H1 (cell line): ENCODE data around the gene NEDD8. TPM values are rescaled to one million over a fixed set of nuclear protein-coding genes. Genes with fewer than 3 reads are reported as not detected.

Experiments
- CTCF ChIA-PET: fragments of 300-600 bp; sonication (Branson Sonifier 250); formaldehyde crosslinking; loops from one replicate; lab custom pipeline; 2021; ENCODE audit not compliant: partially characterized antibody; lab: Charles Lee
- POLR2A ChIA-PET: fragments of 300-600 bp; sonication (Branson Sonifier 250); formaldehyde crosslinking; loops from one replicate; lab custom pipeline; 2021; ENCODE audit warnings: inconsistent platforms; ENCODE audit not compliant: partially characterized antibody; lab: Charles Lee
- DNase-seq, 2 experiments: peaks; one replicate each; pipeline versions ENCODE4 v3.0.0 to v3.0.0-alpha.2; 2010 to 2022; ENCODE audit warnings: low spot score in 2 of 2, low read depth in 1 of 2, mixed read lengths in 1 of 2
- FAIRE-seq: peaks from 2 replicates; lab custom pipeline; 2011; peaks lifted over from hg19 to GRCh38; lab: Jason Lieb, UNC
- H2AFZ ChIP-seq: 2 replicates; pipeline ENCODE4 v1.8.1; 2012; ENCODE audit warnings: low read length, inconsistent platforms
- H2AK5ac ChIP-seq: 2 replicates; pipeline ENCODE4 v1.6.1; 2013; ENCODE audit warnings: low read depth, low read length
- H2BK120ac ChIP-seq: replicated peaks from 2 replicates; pipeline ENCODE3; 2013; ENCODE audit warnings: low read depth, low read length, inconsistent platforms
- H2BK12ac ChIP-seq: 2 replicates; pipeline ENCODE4 v1.6.1; 2013; ENCODE audit warnings: low read depth, low read length
- H2BK15ac ChIP-seq: 2 replicates; pipeline ENCODE4 v1.6.1; 2013; ENCODE audit warnings: low read length
- H2BK20ac ChIP-seq: 2 replicates; pipeline ENCODE4 v1.6.1; 2013; ENCODE audit warnings: low read length
- H2BK5ac ChIP-seq: 2 replicates; pipeline ENCODE4 v1.6.1; 2013; ENCODE audit warnings: low read depth, low read length
- H3K14ac ChIP-seq: 2 replicates; pipeline ENCODE4 v1.6.1; 2013; ENCODE audit warnings: inconsistent platforms; ENCODE audit not compliant: insufficient read length
- H3K18ac ChIP-seq: 2 replicates; pipeline ENCODE4 v1.6.1; 2013; ENCODE audit warnings: low read length; ENCODE audit errors: extremely low read depth
- H3K23ac ChIP-seq: 2 replicates; pipeline ENCODE4 v1.6.1; 2013; ENCODE audit warnings: inconsistent platforms; ENCODE audit not compliant: insufficient read length
- H3K23me2 ChIP-seq: 2 replicates; pipeline ENCODE4 v1.6.1; 2013; ENCODE audit warnings: low read depth, low read length
- H3K27ac ChIP-seq: 2 replicates; pipeline ENCODE4 v1.6.1; 2011; ENCODE audit warnings: low read depth, low read length, inconsistent platforms
- H3K27me3 ChIP-seq, 4 experiments: replicated peaks in 1 of 4; 1 replicate in 1 of 4; 2 replicates in 3 of 4; pipeline versions ENCODE4 v1.6.1 to v1.8.1; 2011 to 2013; ENCODE audit warnings: low read length in 3 of 4, mild to moderate bottlenecking in 3 of 4, inconsistent platforms in 2 of 4, mixed read lengths in 2 of 4, moderate library complexity in 1 of 4; ENCODE audit not compliant: control insufficient read depth in 3 of 4, insufficient read depth in 3 of 4; ENCODE audit errors: extremely low read depth in 1 of 4
- H3K36me3 ChIP-seq, 4 experiments: 2 replicates each; pipeline versions ENCODE4 v1.6.1 to v1.8.1; 2011 to 2013; ENCODE audit warnings: mild to moderate bottlenecking in 4 of 4, low read length in 3 of 4, moderate library complexity in 2 of 4, control low read depth in 1 of 4, inconsistent platforms in 1 of 4; ENCODE audit not compliant: insufficient read depth in 4 of 4, control insufficient read depth in 2 of 4
- H3K4ac ChIP-seq: replicated peaks from 2 replicates; pipeline ENCODE3; 2013; ENCODE audit warnings: low read length, low read depth, mixed read lengths, inconsistent platforms; ENCODE audit not compliant: insufficient read length
- H3K4me1 ChIP-seq, 4 experiments: replicated peaks in 1 of 4; 1 replicate in 1 of 4; 2 replicates in 3 of 4; pipeline versions ENCODE4 v1.6.1 to v1.8.1; 2011 to 2013; ENCODE audit warnings: low read length in 3 of 4, inconsistent platforms in 2 of 4, mixed read lengths in 1 of 4; ENCODE audit not compliant: insufficient read depth in 4 of 4, control insufficient read depth in 3 of 4
- H3K4me2 ChIP-seq, 2 experiments: 2 replicates each; pipeline versions ENCODE4 v1.6.1 to v1.8.1; 2011 to 2013; ENCODE audit warnings: low read depth in 2 of 2, low read length in 2 of 2, control low read depth in 1 of 2, inconsistent platforms in 1 of 2, mild to moderate bottlenecking in 1 of 2; ENCODE audit not compliant: insufficient read depth in 1 of 2
- H3K4me3 ChIP-seq, 4 experiments: fragments of 200-600, 300-600 bp in 1 of 4; sonication (generic), shearing (Covaris generic), sonication (Bioruptor Twin) in 1 of 4; 2 replicates each; pipeline versions ENCODE4 v1.5.1 to v1.8.1; 2011 to 2016; ENCODE audit warnings: low read length in 4 of 4, low read depth in 3 of 4, control low read depth in 2 of 4, inconsistent platforms in 2 of 4, mild to moderate bottlenecking in 2 of 4, mixed read lengths in 1 of 4, moderate library complexity in 1 of 4; ENCODE audit not compliant: insufficient read depth in 2 of 4; ENCODE audit errors: extremely low read depth in 1 of 4
- H3K56ac ChIP-seq: replicated peaks from 2 replicates; pipeline ENCODE3; 2013; ENCODE audit warnings: low read depth, mild to moderate bottlenecking, mixed read lengths, low read length, inconsistent platforms; ENCODE audit not compliant: insufficient read length
- H3K79me1 ChIP-seq: 2 replicates; pipeline ENCODE4 v1.6.1; 2013; ENCODE audit warnings: low read depth, low read length, control low read depth
- H3K79me2 ChIP-seq, 2 experiments: 2 replicates each; pipeline versions ENCODE4 v1.6.1 to v1.8.1; 2012 to 2013; ENCODE audit warnings: low read length in 2 of 2, mild to moderate bottlenecking in 2 of 2, inconsistent platforms in 1 of 2; ENCODE audit not compliant: insufficient read depth in 2 of 2, control insufficient read depth in 1 of 2
- H3K9ac ChIP-seq, 4 experiments: replicated peaks in 1 of 4; 1 replicate in 1 of 4; 2 replicates in 3 of 4; pipeline versions ENCODE4 v1.6.1 to v1.8.1; 2011 to 2013; ENCODE audit warnings: low read depth in 3 of 4, low read length in 3 of 4, control low read depth in 2 of 4, mild to moderate bottlenecking in 2 of 4, moderate library complexity in 2 of 4, inconsistent platforms in 1 of 4; ENCODE audit errors: extremely low read depth in 1 of 4
- H3K9me3 ChIP-seq, 2 experiments: 2 replicates each; pipeline versions ENCODE4 v1.6.1 to v1.8.1; 2012 to 2013; ENCODE audit warnings: mild to moderate bottlenecking in 2 of 2, moderate library complexity in 2 of 2, control low read depth in 1 of 2, inconsistent platforms in 1 of 2, low read depth in 1 of 2, low read length in 1 of 2, mixed read lengths in 1 of 2; ENCODE audit not compliant: insufficient read depth in 2 of 2
- H4K20me1 ChIP-seq, 2 experiments: replicated peaks in 1 of 2; 2 replicates each; pipeline versions ENCODE3 to v1.8.1; 2011 to 2013; ENCODE audit warnings: inconsistent platforms in 2 of 2, low read length in 2 of 2, mild to moderate bottlenecking in 1 of 2; ENCODE audit not compliant: insufficient read depth in 2 of 2, control insufficient read depth in 1 of 2
- H4K5ac ChIP-seq: 2 replicates; pipeline ENCODE4 v1.6.1; 2013; ENCODE audit warnings: low read length, low read depth, mixed read lengths, inconsistent platforms; ENCODE audit not compliant: insufficient read length
- H4K8ac ChIP-seq: 2 replicates; pipeline ENCODE4 v1.8.0; 2013; ENCODE audit warnings: mild to moderate bottlenecking, moderate library complexity, low read length, inconsistent platforms; ENCODE audit not compliant: insufficient read depth; ENCODE audit errors: extremely low read depth
- H4K91ac ChIP-seq: replicated peaks from 2 replicates; pipeline ENCODE3; 2013; ENCODE audit warnings: low read length, mixed read lengths, inconsistent platforms; ENCODE audit not compliant: insufficient read length
- EGR1 ChIP-seq: IDR thresholded peaks from 2 replicates; pipeline ENCODE4 v1.6.1; 2011; ENCODE audit warnings: low read depth, low read length, borderline replicate concordance
- HDAC6 ChIP-seq: IDR thresholded peaks from one replicate; pipeline ENCODE4 v1.7.1; 2012; ENCODE audit warnings: low read depth, mild to moderate bottlenecking, inconsistent platforms, low read length, moderate library complexity
- SP4 ChIP-seq: IDR thresholded peaks from 2 replicates; pipeline ENCODE4 v1.6.1; 2012; ENCODE audit warnings: low read length, inconsistent platforms
- WGBS, 2 experiments: shearing (Covaris generic) in 1 of 2; methylation state at CpG; one replicate each; pipeline versions ENCODE4 v1.1.6 to v1.1.7; 2013 to 2015; ENCODE audit warnings: low lambda C conversion rate in 2 of 2, mixed read lengths in 2 of 2, inconsistent platforms in 1 of 2, low coverage in 1 of 2, missing lambda C conversion rate in 1 of 2; ENCODE audit not compliant: insufficient replicate concordance in 2 of 2, insufficient coverage in 1 of 2, insufficient read length in 1 of 2; ENCODE audit errors: extremely low coverage in 1 of 2, missing lambda C conversion rate in 1 of 2; 5-methylcytosine and 5-hydroxymethylcytosine counted together
- polyA plus RNA-seq, 7 experiments: library from polyadenylated mRNA; depleted of rRNA in 3 of 7; stranded (reverse) in 5 of 7; unstranded in 2 of 7; fragments of >200 nt in 5 of 7; fragments of 200-250 nt in 2 of 7; gene quantifications; 1 replicate in 5 of 7; 2 replicates in 1 of 7; 4 replicates in 1 of 7; pipeline versions ENCODE4 v1.2.1 to v1.2.3, GENCODE V29; 2011 to 2013; ENCODE audit warnings: missing spikeins in 2 of 7, mixed read lengths in 2 of 7
- total RNA-seq: library from RNA; stranded (reverse); fragmentation: NEBNext Ultra II Directional; extraction: Animal tissue kit (Norgen Biotek cat#: 25700); gene quantifications from 2 replicates; pipeline ENCODE4 v1.2.1, GENCODE V29; 2021
- TF ChIP-seq, protein P1 (sequence below): IDR thresholded peaks from 2 replicates; pipeline ENCODE4 v1.6.1; 2011; ENCODE audit warnings: low read length, improper control_type of control experiment

The NEDD8 gene
- total and polyA plus RNA-seq, 2 of the 8 experiments (the other 6 are each of a cell fraction or from before 2014, with no cell fraction given): 253 to 317 TPM

DNA sequence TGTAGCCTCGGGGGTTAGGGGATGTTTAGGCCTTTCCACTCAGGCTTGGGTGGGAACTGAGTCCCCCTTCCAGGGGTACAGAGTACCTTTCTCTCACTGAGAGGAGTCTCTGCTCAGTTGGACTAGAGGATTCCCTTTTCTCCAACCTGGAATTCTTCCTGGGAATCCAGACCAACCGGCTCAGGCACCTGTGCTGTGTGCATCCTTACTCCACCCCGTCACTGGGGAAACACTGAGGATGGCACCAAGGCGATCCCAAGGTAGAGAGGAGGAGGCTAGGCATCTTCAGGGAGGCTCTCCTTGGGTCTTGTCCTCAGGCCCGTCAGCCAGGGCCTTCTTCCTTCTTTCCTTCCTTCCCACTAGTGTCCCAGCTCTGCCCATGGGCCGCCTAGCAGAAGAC lies 31.7 kb upstream of the NEDD8 start:
- H3K27ac ChIP-seq: no peak overlapping the region
- no peak overlapping the region; the same call in 1 of the 2 replicates for H4K8ac ChIP-seq
- peaks cover 0 to 2% of the 10 kb centered on the region in 2 experiments for H4K20me1 ChIP-seq
- no peak for DNase-seq
- 0 out of 2 replicates have a peak overlapping the region, but pooled peaks have one; percentile 27 for H2BK12ac ChIP-seq
- no peak overlapping the region for H4K91ac ChIP-seq
- H3K56ac ChIP-seq: no peak overlapping the region
- no peak overlapping the region for H3K14ac ChIP-seq
- H3K23ac ChIP-seq: no peak overlapping the region
- 0 out of 2 replicates have a peak, but pooled peaks cover 1% of the 10 kb centered on the region for H3K23me2 ChIP-seq
- no peak overlapping the region for H3K4me2 ChIP-seq
- no peak overlapping the region for H3K4me3 ChIP-seq
- CTCF ChIA-PET: interaction anchor here (0.7 to 6.2 kb wide), 7 partner anchors 8 to 68 kb away, joined by 3 to 30 read pairs (median 9); partner anchors contain the start of gene TINF2
- no peak overlapping the region for H3K9ac ChIP-seq
- no peaks in the 10 kb centered on the region for H3K9me3 ChIP-seq
- POLR2A ChIA-PET: interaction anchor here (0.8 to 2.5 kb wide), 8 partner anchors 11 to 161 kb away, joined by 3 to 12 read pairs (median 4); partner anchors contain the start of genes CIDEB and TINF2
- H2AK5ac ChIP-seq: no peak overlapping the region
- H4K5ac ChIP-seq: no peak overlapping the region
- no peaks in the 10 kb centered on the region for H3K79me1 ChIP-seq
- H3K18ac ChIP-seq: no peak overlapping the region; the same call in 1 of the 2 replicates
- no peaks in the 10 kb centered on the region for H3K79me2 ChIP-seq
- H2BK15ac ChIP-seq: no peak overlapping the region
- TF ChIP-seq SP4 (no peak), HDAC6 (no peak), EGR1 (no peak)
- TF ChIP-seq, protein P1, sequence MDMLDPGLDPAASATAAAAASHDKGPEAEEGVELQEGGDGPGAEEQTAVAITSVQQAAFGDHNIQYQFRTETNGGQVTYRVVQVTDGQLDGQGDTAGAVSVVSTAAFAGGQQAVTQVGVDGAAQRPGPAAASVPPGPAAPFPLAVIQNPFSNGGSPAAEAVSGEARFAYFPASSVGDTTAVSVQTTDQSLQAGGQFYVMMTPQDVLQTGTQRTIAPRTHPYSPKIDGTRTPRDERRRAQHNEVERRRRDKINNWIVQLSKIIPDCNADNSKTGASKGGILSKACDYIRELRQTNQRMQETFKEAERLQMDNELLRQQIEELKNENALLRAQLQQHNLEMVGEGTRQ: no peak
- no peak overlapping the region for H2BK5ac ChIP-seq
- no peak overlapping the region for H2BK20ac ChIP-seq
- peaks cover 0 to 2% (median 0%) of the 10 kb centered on the region in 4 experiments; a peak in 1 of 7 replicates for H3K4me1 ChIP-seq
- no peak for FAIRE-seq
- no peak overlapping the region for H3K4ac ChIP-seq
- H2AFZ ChIP-seq: no peak overlapping the region
- no peaks in the 10 kb centered on the region for H3K27me3 ChIP-seq
- no peaks in the 10 kb centered on the region; a peak in 3 of 8 replicates for H3K36me3 ChIP-seq
- H2BK120ac ChIP-seq: no peak overlapping the region
- 95% methylated on average over 5 of the region's 6 CpGs; no CpG with 5 or more reads in 1 of the 2 experiments for WGBS, 2 experiments
